CD4-positive, alpha-beta T cell treated with Interleukin-17A for 1 hour (primary cell): ENCODE measurements around the gene ZNF296.

Source experiments
- DNase-seq: peaks from one replicate; pipeline ENCODE4 v3.0.0-alpha.2; 2020

ZNF296 gene

GRCh38 chr19:45103156-45103507 is 26.9 kb upstream of the ZNF296 start:
- DNase-seq: peak; percentile 59

- DNase-seq: no peak
Observed at GRCh38 chr19:45102481-45102880, 26.2 kb upstream of the ZNF296 start.

- DNase-seq: no peak
Observed at GRCh38 chr19:45101806-45102205, 25.5 kb upstream of the ZNF296 start.

GRCh38 chr19:45100846-45101252 is 24.6 kb upstream of the ZNF296 start:
- DNase-seq: no peak

- DNase-seq: no peak
Observed at GRCh38 chr19:45100201-45100600, 23.9 kb upstream of the ZNF296 start.

GRCh38 chr19:45099467-45100191 is 23.4 kb upstream of the ZNF296 start:
- no peak for DNase-seq

- DNase-seq: no peak
Observed at GRCh38 chr19:45098521-45099466, 22.5 kb upstream of the ZNF296 start.

- DNase-seq: no peak
Observed at GRCh38 chr19:45097776-45098520, 21.7 kb upstream of the ZNF296 start.

- DNase-seq: no peak
Observed at GRCh38 chr19:45097450-45097775, 21.1 kb upstream of the ZNF296 start.

GRCh38 chr19:45096700-45097099 is 20.4 kb upstream of the ZNF296 start:
- DNase-seq: no peak

- DNase-seq: no peak
Observed at GRCh38 chr19:45095496-45096413, 19.5 kb upstream of the ZNF296 start.

GRCh38 chr19:45094707-45095106 is 18.4 kb upstream of the ZNF296 start:
- DNase-seq: no peak

- DNase-seq: no peak
Observed at GRCh38 chr19:45094137-45094536, 17.9 kb upstream of the ZNF296 start.

GRCh38 chr19:45092747-45093678 is 16.7 kb upstream of the ZNF296 start, which contains the start of gene PPP1R37:
Gene PPP1R37, plus strand, starts transcription at chr19:45093179. Its CDS starts 147 bp downstream, at chr19:45093326.
- DNase-seq: peak; percentile 96

- DNase-seq: peak; percentile 98
Observed at GRCh38 chr19:45091031-45091923, 15.0 kb upstream of the ZNF296 start.

- DNase-seq: no peak
Observed at GRCh38 chr19:45090606-45091005, 14.3 kb upstream of the ZNF296 start.

- DNase-seq: no peak
Observed at GRCh38 chr19:45090034-45090433, 13.8 kb upstream of the ZNF296 start.

- DNase-seq: peak; percentile 86
Observed at GRCh38 chr19:45087531-45087930, 11.3 kb upstream of the ZNF296 start.

- DNase-seq: no peak
Observed at GRCh38 chr19:45086480-45086879, 10.2 kb upstream of the ZNF296 start.

- no peak for DNase-seq
Observed at GRCh38 chr19:45082170-45082569, 5.9 kb upstream of the ZNF296 start.
